Endothelial cell of umbilical vein (primary cell): ENCODE measurements around the gene SEC22B. TPM values are rescaled to one million over a fixed set of nuclear protein-coding genes. Genes with fewer than 3 reads are reported as not detected.
A peak's percentile ranks its signal among the peaks of the same experiment; 100 is the strongest.
"Not testable (repeated sequence)": the region's sequence is repeated elsewhere in the genome, so short reads cannot be mapped to it uniquely, and the experiment has no call there.

Experiments
- BruUV-seq: library from RNA; stranded (reverse); fragments of 400-500 nt; replicated peaks from 2 replicates; lab custom pipeline; 2021; lab: Mats Ljungman, UMichigan
- CTCF ChIA-PET: fragments of 300-600, 350-600 bp; sonication (Branson Sonifier 250); formaldehyde crosslinking; loops from one replicate; lab custom pipeline; 2021; ENCODE audit warnings: antibody characterized with exemption, inconsistent platforms; lab: Charles Lee
- POLR2A ChIA-PET: fragments of 300-600, 350-600 bp; sonication (Branson Sonifier 250); formaldehyde crosslinking; loops from one replicate; lab custom pipeline; 2021; ENCODE audit warnings: antibody characterized with exemption, inconsistent platforms; lab: Charles Lee
- DNase-seq: peaks from one replicate; pipeline ENCODE4 v3.0.0-alpha.2; 2011; ENCODE audit warnings: low read depth, low spot score
- FAIRE-seq: peaks from 2 replicates; lab custom pipeline; 2011; peaks lifted over from hg19 to GRCh38; lab: Jason Lieb, UNC
- H2AFZ ChIP-seq: 2 replicates; pipeline ENCODE4 v1.6.0; 2012; ENCODE audit warnings: low read depth, low read length, control low read depth, inconsistent platforms
- H3K27ac ChIP-seq: 2 replicates; pipeline ENCODE4 v1.5.1; 2011; ENCODE audit warnings: low read depth, mild to moderate bottlenecking, control low read depth, low read length, moderate library complexity; ENCODE audit not compliant: insufficient read depth
- H3K27me3 ChIP-seq, 2 experiments: 2 replicates each; pipeline versions ENCODE4 v1.6.0 to v1.6.1; 2011; ENCODE audit warnings: low read length in 2 of 2, mixed read lengths in 1 of 2; ENCODE audit not compliant: control insufficient read depth in 2 of 2, insufficient read depth in 2 of 2
- H3K36me3 ChIP-seq, 2 experiments: 2 replicates in 1 of 2; 3 replicates in 1 of 2; pipeline ENCODE4 v1.5.1; 2011; ENCODE audit warnings: low read length in 2 of 2, mild to moderate bottlenecking in 1 of 2, moderate library complexity in 1 of 2; ENCODE audit not compliant: control insufficient read depth in 2 of 2, insufficient read depth in 2 of 2; ENCODE audit errors: extremely low read depth in 1 of 2
- H3K4me1 ChIP-seq: 3 replicates; pipeline ENCODE4 v1.5.1; 2011; ENCODE audit warnings: mild to moderate bottlenecking, low read length; ENCODE audit not compliant: control insufficient read depth, insufficient read depth; ENCODE audit errors: extremely low read depth
- H3K4me2 ChIP-seq: 2 replicates; pipeline ENCODE4 v1.6.1; 2011; ENCODE audit warnings: low read length, control low read depth, mixed read lengths; ENCODE audit not compliant: insufficient read depth
- H3K4me3 ChIP-seq, 3 experiments: fragments of 200-600 bp in 1 of 3; sonication (generic), shearing (Covaris generic) in 1 of 3; replicated peaks in 1 of 3; 2 replicates each; pipeline ENCODE4 v1.5.1; 2011 to 2016; ENCODE audit warnings: control low read depth in 3 of 3, low read length in 3 of 3, mild to moderate bottlenecking in 2 of 3, inconsistent platforms in 1 of 3, low read depth in 1 of 3, moderate library complexity in 1 of 3; ENCODE audit not compliant: insufficient read depth in 1 of 3
- H3K79me2 ChIP-seq: 2 replicates; pipeline ENCODE4 v1.6.0; 2012; ENCODE audit warnings: low read length, inconsistent platforms; ENCODE audit not compliant: control insufficient read depth, insufficient read depth
- H3K9ac ChIP-seq: replicated peaks from 2 replicates; pipeline ENCODE3; 2011; ENCODE audit warnings: low read length, control low read depth; ENCODE audit not compliant: insufficient read depth; ENCODE audit errors: extremely low read depth
- H3K9me1 ChIP-seq: replicated peaks from 3 replicates; pipeline ENCODE4 v1.6.0; 2011; ENCODE audit warnings: mild to moderate bottlenecking, low read length; ENCODE audit not compliant: control insufficient read depth, insufficient read depth; ENCODE audit errors: extremely low read depth
- H3K9me3 ChIP-seq: replicated peaks from 2 replicates; pipeline ENCODE4 v1.5.1; 2012; ENCODE audit warnings: low read length, inconsistent platforms; ENCODE audit not compliant: control insufficient read depth, insufficient read depth
- H4K20me1 ChIP-seq: replicated peaks from 2 replicates; pipeline ENCODE3; 2011; ENCODE audit warnings: mild to moderate bottlenecking, low read length; ENCODE audit not compliant: control insufficient read depth, insufficient read depth; ENCODE audit errors: extremely low read depth
- CTCF ChIP-seq, 2 donors: IDR thresholded peaks; 1 replicate in 1 of 2; 2 replicates in 1 of 2; pipeline ENCODE4 v1.5.1; 2011; ENCODE audit warnings: low read length in 2 of 2, mild to moderate bottlenecking in 2 of 2, moderate library complexity in 2 of 2, control low read depth in 1 of 2, inconsistent platforms in 1 of 2, low read depth in 1 of 2; ENCODE audit not compliant: insufficient read depth in 1 of 2; ENCODE audit errors: extremely low read depth in 1 of 2
- EZH2 ChIP-seq: IDR thresholded peaks from 2 replicates; pipeline ENCODE4 v1.6.1; 2012; ENCODE audit warnings: borderline replicate concordance, low read depth, mild to moderate bottlenecking, moderate library complexity, low read length, inconsistent platforms; ENCODE audit not compliant: severe bottlenecking
- FOS ChIP-seq: IDR thresholded peaks from 2 replicates; pipeline ENCODE4 v1.6.1; 2011; ENCODE audit warnings: mild to moderate bottlenecking, low read length, moderate library complexity, borderline replicate concordance; ENCODE audit not compliant: insufficient read depth
- GATA2 ChIP-seq: IDR thresholded peaks from 2 replicates; pipeline ENCODE4 v1.7.0; 2011; ENCODE audit warnings: low read depth, mild to moderate bottlenecking, moderate library complexity, mixed read lengths, low read length; ENCODE audit not compliant: insufficient read length, insufficient read depth
- JUN ChIP-seq: IDR thresholded peaks from 2 replicates; pipeline ENCODE4 v1.6.1; 2011; ENCODE audit warnings: borderline replicate concordance, low read depth; ENCODE audit not compliant: insufficient read length, insufficient read depth
- MYC ChIP-seq: IDR thresholded peaks from one replicate; pipeline ENCODE4 v1.6.1; 2011; ENCODE audit warnings: mild to moderate bottlenecking, low read depth, low read length
- POLR2A ChIP-seq: IDR thresholded peaks from 2 replicates; pipeline ENCODE4 v1.6.1; 2012; ENCODE audit warnings: low read depth, mild to moderate bottlenecking, control low read depth, low read length
- POLR2AphosphoS5 ChIP-seq: IDR thresholded peaks from 2 replicates; pipeline ENCODE4 v1.6.1; 2012; ENCODE audit warnings: low read depth, mild to moderate bottlenecking, control low read depth, low read length, moderate library complexity; ENCODE audit not compliant: insufficient read depth
- dilution Hi-C: fragments of 300-500 bp; cut with MboI; formaldehyde crosslinking; loops from one replicate; pipeline ENCODE4 v1.15.0; 2019; ENCODE audit warnings: low sequenced_read_pairs; ENCODE audit not compliant: extremely low pct_ligation_motif_present
- intact Hi-C: fragments of 100-400 bp; cut with micrococcal nuclease; formaldehyde crosslinking; loops from one replicate; pipeline ENCODE4 v1.10.0; 2022
- polyA plus RNA-seq, 4 experiments: library from polyadenylated mRNA; depleted of rRNA in 3 of 4; stranded (reverse) in 3 of 4; unstranded in 1 of 4; fragments of >200 nt; gene quantifications; 2 replicates each; pipeline versions ENCODE4 v1.2.1 to v1.2.3, GENCODE V29; 2011 to 2012; ENCODE audit warnings: missing spikeins in 1 of 4
- total RNA-seq: library from RNA; stranded (reverse); gene quantifications from 2 replicates; pipeline ENCODE4 v1.2.3, GENCODE V29; 2021
- TF ChIP-seq, protein P1 (sequence below): IDR thresholded peaks from 2 replicates; pipeline ENCODE4 v1.6.1; 2011; ENCODE audit not compliant: insufficient read depth, insufficient read length

Gene SEC22B
- total and polyA plus RNA-seq, 2 donors (not counting 3 experiments of a cell fraction or from before 2014, with no cell fraction given) = 14.2 to 27.3 TPM

- no peak for FAIRE-seq
- Histone ChIP-seq H3K27ac (no peak overlapping the region), H3K27me3 (no peaks in the 10 kb centered on the region), H3K9me1 (no peaks in the 10 kb centered on the region), H3K9me3 (no peaks in the 10 kb centered on the region), H3K4me1 (no peaks in the 10 kb centered on the region), H3K9ac (no peak overlapping the region), H4K20me1 (no peaks in the 10 kb centered on the region), H2AFZ (peak overlapping the region; percentile 9), H3K4me3 (no peak overlapping the region), H3K79me2 (no peaks in the 10 kb centered on the region), H3K36me3 (no peaks in the 10 kb centered on the region), H3K4me2 (no peak overlapping the region)
- no TSS peak for BruUV-seq
- dilution Hi-C loops (no loop called here), intact Hi-C loops (no loop called here)
- ChIA-PET CTCF (no interaction called here), POLR2A (no interaction called here)
- DNase-seq = no peak
- TF ChIP-seq, protein P1, sequence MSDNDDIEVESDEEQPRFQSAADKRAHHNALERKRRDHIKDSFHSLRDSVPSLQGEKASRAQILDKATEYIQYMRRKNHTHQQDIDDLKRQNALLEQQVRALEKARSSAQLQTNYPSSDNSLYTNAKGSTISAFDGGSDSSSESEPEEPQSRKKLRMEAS = no peak
- TF ChIP-seq MYC (no peak), POLR2A (no peak), GATA2 (no peak), POLR2AphosphoS5 (no peak), JUN (no peak), FOS (no peak), CTCF (IDR thresholded peaks at IDR 0.05; ENCODE audit: extremely low read depth in 1 of 2, insufficient read depth in 1 of 2, low read depth in 1 of 2, low read length in 2 of 2) (no peak), EZH2 (no peak)
These were observed 42.9 kb downstream of the SEC22B start for GRCh38 chr1:120133228-120133927.

GRCh38 chr1:120132406-120132763 lies 43.9 kb downstream of the SEC22B start:
- H2AFZ ChIP-seq, H3K4me3 ChIP-seq, H3K27ac ChIP-seq, H3K27me3 ChIP-seq, H3K9ac ChIP-seq, BruUV-seq, H3K9me3 ChIP-seq, H3K79me2 ChIP-seq, H3K4me1 ChIP-seq, dilution Hi-C loops, CTCF ChIA-PET, H3K36me3 ChIP-seq, H4K20me1 ChIP-seq, DNase-seq, POLR2A ChIA-PET, FAIRE-seq, H3K4me2 ChIP-seq, H3K9me1 ChIP-seq, intact Hi-C loops: not testable (repeated sequence)
